Endothelial cell of umbilical vein (primary cell): ENCODE data around the gene HERPUD1. TPM values are rescaled to one million over a fixed set of nuclear protein-coding genes. Genes with fewer than 3 reads are reported as not detected.

ENCODE experiments used
- BruUV-seq: library from RNA; stranded (reverse); fragments of 400-500 nt; replicated peaks from 2 replicates; lab custom pipeline; 2021; lab: Mats Ljungman, UMichigan
- CTCF ChIA-PET: fragments of 300-600, 350-600 bp; sonication (Branson Sonifier 250); formaldehyde crosslinking; loops from one replicate; lab custom pipeline; 2021; ENCODE audit warnings: antibody characterized with exemption, inconsistent platforms; lab: Charles Lee
- POLR2A ChIA-PET: fragments of 300-600, 350-600 bp; sonication (Branson Sonifier 250); formaldehyde crosslinking; loops from one replicate; lab custom pipeline; 2021; ENCODE audit warnings: antibody characterized with exemption, inconsistent platforms; lab: Charles Lee
- DNase-seq: peaks from one replicate; pipeline ENCODE4 v3.0.0-alpha.2; 2011; ENCODE audit warnings: low read depth, low spot score
- FAIRE-seq: peaks from 2 replicates; lab custom pipeline; 2011; peaks lifted over from hg19 to GRCh38; lab: Jason Lieb, UNC
- H2AFZ ChIP-seq: 2 replicates; pipeline ENCODE4 v1.6.0; 2012; ENCODE audit warnings: low read depth, low read length, control low read depth, inconsistent platforms
- H3K27ac ChIP-seq: 2 replicates; pipeline ENCODE4 v1.5.1; 2011; ENCODE audit warnings: low read depth, mild to moderate bottlenecking, control low read depth, low read length, moderate library complexity; ENCODE audit not compliant: insufficient read depth
- H3K27me3 ChIP-seq, 2 experiments: 2 replicates each; pipeline versions ENCODE4 v1.6.0 to v1.6.1; 2011; ENCODE audit warnings: low read length in 2 of 2, mixed read lengths in 1 of 2; ENCODE audit not compliant: control insufficient read depth in 2 of 2, insufficient read depth in 2 of 2
- H3K36me3 ChIP-seq, 2 experiments: 2 replicates in 1 of 2; 3 replicates in 1 of 2; pipeline ENCODE4 v1.5.1; 2011; ENCODE audit warnings: low read length in 2 of 2, mild to moderate bottlenecking in 1 of 2, moderate library complexity in 1 of 2; ENCODE audit not compliant: control insufficient read depth in 2 of 2, insufficient read depth in 2 of 2; ENCODE audit errors: extremely low read depth in 1 of 2
- H3K4me1 ChIP-seq: 3 replicates; pipeline ENCODE4 v1.5.1; 2011; ENCODE audit warnings: mild to moderate bottlenecking, low read length; ENCODE audit not compliant: control insufficient read depth, insufficient read depth; ENCODE audit errors: extremely low read depth
- H3K4me2 ChIP-seq: 2 replicates; pipeline ENCODE4 v1.6.1; 2011; ENCODE audit warnings: low read length, control low read depth, mixed read lengths; ENCODE audit not compliant: insufficient read depth
- H3K4me3 ChIP-seq, 3 experiments: fragments of 200-600 bp in 1 of 3; sonication (generic), shearing (Covaris generic) in 1 of 3; replicated peaks in 1 of 3; 2 replicates each; pipeline ENCODE4 v1.5.1; 2011 to 2016; ENCODE audit warnings: control low read depth in 3 of 3, low read length in 3 of 3, mild to moderate bottlenecking in 2 of 3, inconsistent platforms in 1 of 3, low read depth in 1 of 3, moderate library complexity in 1 of 3; ENCODE audit not compliant: insufficient read depth in 1 of 3
- H3K79me2 ChIP-seq: 2 replicates; pipeline ENCODE4 v1.6.0; 2012; ENCODE audit warnings: low read length, inconsistent platforms; ENCODE audit not compliant: control insufficient read depth, insufficient read depth
- H3K9ac ChIP-seq: replicated peaks from 2 replicates; pipeline ENCODE3; 2011; ENCODE audit warnings: low read length, control low read depth; ENCODE audit not compliant: insufficient read depth; ENCODE audit errors: extremely low read depth
- H3K9me1 ChIP-seq: replicated peaks from 3 replicates; pipeline ENCODE4 v1.6.0; 2011; ENCODE audit warnings: mild to moderate bottlenecking, low read length; ENCODE audit not compliant: control insufficient read depth, insufficient read depth; ENCODE audit errors: extremely low read depth
- H3K9me3 ChIP-seq: replicated peaks from 2 replicates; pipeline ENCODE4 v1.5.1; 2012; ENCODE audit warnings: low read length, inconsistent platforms; ENCODE audit not compliant: control insufficient read depth, insufficient read depth
- H4K20me1 ChIP-seq: replicated peaks from 2 replicates; pipeline ENCODE3; 2011; ENCODE audit warnings: mild to moderate bottlenecking, low read length; ENCODE audit not compliant: control insufficient read depth, insufficient read depth; ENCODE audit errors: extremely low read depth
- EZH2 ChIP-seq: IDR thresholded peaks from 2 replicates; pipeline ENCODE4 v1.6.1; 2012; ENCODE audit warnings: borderline replicate concordance, low read depth, mild to moderate bottlenecking, moderate library complexity, low read length, inconsistent platforms; ENCODE audit not compliant: severe bottlenecking
- FOS ChIP-seq: IDR thresholded peaks from 2 replicates; pipeline ENCODE4 v1.6.1; 2011; ENCODE audit warnings: mild to moderate bottlenecking, low read length, moderate library complexity, borderline replicate concordance; ENCODE audit not compliant: insufficient read depth
- GATA2 ChIP-seq: IDR thresholded peaks from 2 replicates; pipeline ENCODE4 v1.7.0; 2011; ENCODE audit warnings: low read depth, mild to moderate bottlenecking, moderate library complexity, mixed read lengths, low read length; ENCODE audit not compliant: insufficient read length, insufficient read depth
- JUN ChIP-seq: IDR thresholded peaks from 2 replicates; pipeline ENCODE4 v1.6.1; 2011; ENCODE audit warnings: borderline replicate concordance, low read depth; ENCODE audit not compliant: insufficient read length, insufficient read depth
- MYC ChIP-seq: IDR thresholded peaks from one replicate; pipeline ENCODE4 v1.6.1; 2011; ENCODE audit warnings: mild to moderate bottlenecking, low read depth, low read length
- POLR2A ChIP-seq: IDR thresholded peaks from 2 replicates; pipeline ENCODE4 v1.6.1; 2012; ENCODE audit warnings: low read depth, mild to moderate bottlenecking, control low read depth, low read length
- POLR2AphosphoS5 ChIP-seq: IDR thresholded peaks from 2 replicates; pipeline ENCODE4 v1.6.1; 2012; ENCODE audit warnings: low read depth, mild to moderate bottlenecking, control low read depth, low read length, moderate library complexity; ENCODE audit not compliant: insufficient read depth
- dilution Hi-C: fragments of 300-500 bp; cut with MboI; formaldehyde crosslinking; loops from one replicate; pipeline ENCODE4 v1.15.0; 2019; ENCODE audit warnings: low sequenced_read_pairs; ENCODE audit not compliant: extremely low pct_ligation_motif_present
- intact Hi-C: fragments of 100-400 bp; cut with micrococcal nuclease; formaldehyde crosslinking; loops from one replicate; pipeline ENCODE4 v1.10.0; 2022
- polyA plus RNA-seq, 4 experiments: library from polyadenylated mRNA; depleted of rRNA in 3 of 4; stranded (reverse) in 3 of 4; unstranded in 1 of 4; fragments of >200 nt; gene quantifications; 2 replicates each; pipeline versions ENCODE4 v1.2.1 to v1.2.3, GENCODE V29; 2011 to 2012; ENCODE audit warnings: missing spikeins in 1 of 4
- total RNA-seq: library from RNA; stranded (reverse); gene quantifications from 2 replicates; pipeline ENCODE4 v1.2.3, GENCODE V29; 2021
- TF ChIP-seq, protein P1 (sequence below), 2 donors: IDR thresholded peaks; 1 replicate in 1 of 2; 2 replicates in 1 of 2; pipeline ENCODE4 v1.5.1; 2011; ENCODE audit warnings: low read length in 2 of 2, mild to moderate bottlenecking in 2 of 2, moderate library complexity in 2 of 2, control low read depth in 1 of 2, inconsistent platforms in 1 of 2, low read depth in 1 of 2; ENCODE audit not compliant: insufficient read depth in 1 of 2; ENCODE audit errors: extremely low read depth in 1 of 2
- TF ChIP-seq, protein P2 (sequence below): IDR thresholded peaks from 2 replicates; pipeline ENCODE4 v1.6.1; 2011; ENCODE audit not compliant: insufficient read depth, insufficient read length

Gene HERPUD1
- total and polyA plus RNA-seq, 2 donors (not counting 3 experiments of a cell fraction or from before 2014, with no cell fraction given), result 107 to 109 TPM

DNA sequence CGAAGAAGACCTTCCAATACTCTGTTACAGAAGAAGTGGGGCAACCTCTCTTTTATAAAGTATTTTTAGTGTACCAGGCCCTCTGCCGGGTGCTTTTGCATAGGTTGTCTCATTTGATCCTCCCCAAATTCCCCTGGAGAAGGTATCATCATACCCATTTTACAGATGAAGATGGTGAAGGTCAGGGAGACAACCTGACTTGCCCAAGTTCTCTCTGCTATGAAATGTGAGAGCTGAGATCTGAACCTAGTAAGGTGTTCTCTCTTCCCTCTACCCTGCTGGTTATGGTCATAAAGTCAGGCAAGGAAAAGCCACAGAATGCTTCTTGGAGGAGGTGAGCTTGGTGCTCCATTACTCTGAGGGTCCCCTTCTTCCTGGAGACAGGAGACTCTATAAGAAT is 28.1 kb upstream of the HERPUD1 start:
- no peak overlapping the region for H3K4me2 ChIP-seq
- no peak overlapping the region for H3K4me3 ChIP-seq
- intact Hi-C loops, result no loop called here
- H3K27ac ChIP-seq, result no peak overlapping the region
- H3K27me3 ChIP-seq, result peaks cover 0 to 8% of the 10 kb centered on the region in 2 experiments
- no peaks in the 10 kb centered on the region for H3K9me3 ChIP-seq
- H3K9me1 ChIP-seq, result no peaks in the 10 kb centered on the region
- TF ChIP-seq MYC, result no peak
- no peak for TF ChIP-seq GATA2
- no peak for TF ChIP-seq POLR2A
- TF ChIP-seq, protein P1, sequence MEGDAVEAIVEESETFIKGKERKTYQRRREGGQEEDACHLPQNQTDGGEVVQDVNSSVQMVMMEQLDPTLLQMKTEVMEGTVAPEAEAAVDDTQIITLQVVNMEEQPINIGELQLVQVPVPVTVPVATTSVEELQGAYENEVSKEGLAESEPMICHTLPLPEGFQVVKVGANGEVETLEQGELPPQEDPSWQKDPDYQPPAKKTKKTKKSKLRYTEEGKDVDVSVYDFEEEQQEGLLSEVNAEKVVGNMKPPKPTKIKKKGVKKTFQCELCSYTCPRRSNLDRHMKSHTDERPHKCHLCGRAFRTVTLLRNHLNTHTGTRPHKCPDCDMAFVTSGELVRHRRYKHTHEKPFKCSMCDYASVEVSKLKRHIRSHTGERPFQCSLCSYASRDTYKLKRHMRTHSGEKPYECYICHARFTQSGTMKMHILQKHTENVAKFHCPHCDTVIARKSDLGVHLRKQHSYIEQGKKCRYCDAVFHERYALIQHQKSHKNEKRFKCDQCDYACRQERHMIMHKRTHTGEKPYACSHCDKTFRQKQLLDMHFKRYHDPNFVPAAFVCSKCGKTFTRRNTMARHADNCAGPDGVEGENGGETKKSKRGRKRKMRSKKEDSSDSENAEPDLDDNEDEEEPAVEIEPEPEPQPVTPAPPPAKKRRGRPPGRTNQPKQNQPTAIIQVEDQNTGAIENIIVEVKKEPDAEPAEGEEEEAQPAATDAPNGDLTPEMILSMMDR (IDR thresholded peaks at IDR 0.05; ENCODE audit: extremely low read depth in 1 of 2, insufficient read depth in 1 of 2, low read depth in 1 of 2, low read length in 2 of 2), result no peak
- TF ChIP-seq JUN, result no peak
- TF ChIP-seq, protein P2, sequence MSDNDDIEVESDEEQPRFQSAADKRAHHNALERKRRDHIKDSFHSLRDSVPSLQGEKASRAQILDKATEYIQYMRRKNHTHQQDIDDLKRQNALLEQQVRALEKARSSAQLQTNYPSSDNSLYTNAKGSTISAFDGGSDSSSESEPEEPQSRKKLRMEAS, result no peak
- TF ChIP-seq POLR2AphosphoS5, result no peak
- TF ChIP-seq FOS, result no peak
- TF ChIP-seq EZH2, result no peak
- dilution Hi-C loops, result no loop called here
- DNase-seq (no peak), FAIRE-seq (peak; percentile 18)
- H3K9ac ChIP-seq, result no peak overlapping the region
- BruUV-seq, result no TSS peak
- no peaks in the 10 kb centered on the region for H3K36me3 ChIP-seq
- CTCF ChIA-PET, result no interaction called here
- H3K79me2 ChIP-seq, result no peaks in the 10 kb centered on the region
- no peaks in the 10 kb centered on the region for H3K4me1 ChIP-seq
- H4K20me1 ChIP-seq, result no peaks in the 10 kb centered on the region
- POLR2A ChIA-PET, result no interaction called here
- H2AFZ ChIP-seq, result no peak overlapping the region
